Mammary microvascular endothelial cell (primary cell): ENCODE measurements around the gene LCMT1. TPM values are rescaled to one million over a fixed set of nuclear protein-coding genes. Genes with fewer than 3 reads are reported as not detected.

Experiments used
- total RNA-seq: library from RNA; depleted of rRNA; stranded (reverse); fragments of >200 nt; gene quantifications from 2 replicates; pipeline ENCODE4 v1.2.3, GENCODE V29; 2015

Gene LCMT1
- 30.2 and 33.9 TPM in 2 replicates for total RNA-seq

DNA sequence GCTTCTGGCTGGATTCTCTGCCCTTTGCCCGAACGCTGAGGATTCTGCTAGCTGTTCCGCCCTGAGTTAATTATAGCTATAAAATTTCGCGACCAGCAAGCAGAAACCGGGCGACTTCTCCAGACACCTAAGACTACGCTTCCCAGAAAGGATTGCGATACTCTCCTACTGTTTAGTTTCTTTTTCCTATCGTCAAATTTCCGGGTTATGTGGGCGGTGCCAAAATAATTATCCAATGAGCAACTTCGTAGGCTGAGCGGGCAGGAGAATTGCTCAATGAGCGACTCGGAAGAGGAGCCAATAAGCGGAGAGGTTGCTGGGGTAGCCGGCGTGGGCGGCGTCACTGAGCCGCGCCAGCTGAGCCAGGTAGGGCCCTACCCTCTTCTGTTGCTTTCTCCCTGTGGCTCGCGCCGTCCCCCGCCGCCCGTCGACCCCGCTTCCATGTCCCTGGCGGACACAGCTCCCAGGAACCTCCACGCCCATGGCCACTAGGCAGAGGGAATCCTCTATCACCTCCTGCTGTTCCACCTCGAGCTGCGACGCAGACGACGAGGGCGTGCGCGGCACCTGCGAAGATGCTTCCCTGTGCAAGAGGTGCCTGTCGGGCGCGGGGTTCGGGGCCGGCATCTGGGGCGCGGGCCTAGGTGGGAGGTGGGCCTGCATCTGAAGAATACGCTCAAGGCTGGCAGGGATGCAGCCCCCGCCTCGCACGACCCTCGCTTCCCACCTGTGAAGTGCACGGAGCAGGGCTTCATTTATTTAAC lies at the start of gene LCMT1:
LCMT1 (plus strand) TSS at position 340 of the 764 bp plus-strand sequence; CDS start at position 482, 142 bp downstream.

Other genes starting within 250 kb of the LCMT1 start
- 44.7 and 58.4 TPM in 2 replicates for gene ARHGAP17, start 96.4 kb upstream of the LCMT1 start, total RNA-seq
- gene AQP8, start 105.2 kb downstream of the LCMT1 start, total RNA-seq, result not detected in 2 replicates
- gene ZKSCAN2, start 146.1 kb downstream of the LCMT1 start, total RNA-seq, result 2.2 and 2.4 TPM in 2 replicates